Choroid plexus epithelial cell (primary cell): Measurements from ENCODE around the gene MARF1.
"Not testable (repeated sequence)": the region's sequence is repeated elsewhere in the genome, so short reads cannot be mapped to it uniquely, and the experiment has no call there.

ENCODE experiments used
- DNase-seq: peaks from one replicate; pipeline ENCODE4 v3.0.0-alpha.2; 2010; ENCODE audit warnings: low read depth
- H3K4me3 ChIP-seq: 2 replicates; pipeline ENCODE4 v1.5.1; 2011; ENCODE audit warnings: low read depth, mild to moderate bottlenecking, control low read depth, low read length, moderate library complexity
- CTCF ChIP-seq: conservative IDR thresholded peaks from 2 replicates; pipeline ENCODE4 v1.5.1; 2011; ENCODE audit warnings: low read depth, mild to moderate bottlenecking, control low read depth, inconsistent platforms, low read length, moderate library complexity

The MARF1 gene, protein sequence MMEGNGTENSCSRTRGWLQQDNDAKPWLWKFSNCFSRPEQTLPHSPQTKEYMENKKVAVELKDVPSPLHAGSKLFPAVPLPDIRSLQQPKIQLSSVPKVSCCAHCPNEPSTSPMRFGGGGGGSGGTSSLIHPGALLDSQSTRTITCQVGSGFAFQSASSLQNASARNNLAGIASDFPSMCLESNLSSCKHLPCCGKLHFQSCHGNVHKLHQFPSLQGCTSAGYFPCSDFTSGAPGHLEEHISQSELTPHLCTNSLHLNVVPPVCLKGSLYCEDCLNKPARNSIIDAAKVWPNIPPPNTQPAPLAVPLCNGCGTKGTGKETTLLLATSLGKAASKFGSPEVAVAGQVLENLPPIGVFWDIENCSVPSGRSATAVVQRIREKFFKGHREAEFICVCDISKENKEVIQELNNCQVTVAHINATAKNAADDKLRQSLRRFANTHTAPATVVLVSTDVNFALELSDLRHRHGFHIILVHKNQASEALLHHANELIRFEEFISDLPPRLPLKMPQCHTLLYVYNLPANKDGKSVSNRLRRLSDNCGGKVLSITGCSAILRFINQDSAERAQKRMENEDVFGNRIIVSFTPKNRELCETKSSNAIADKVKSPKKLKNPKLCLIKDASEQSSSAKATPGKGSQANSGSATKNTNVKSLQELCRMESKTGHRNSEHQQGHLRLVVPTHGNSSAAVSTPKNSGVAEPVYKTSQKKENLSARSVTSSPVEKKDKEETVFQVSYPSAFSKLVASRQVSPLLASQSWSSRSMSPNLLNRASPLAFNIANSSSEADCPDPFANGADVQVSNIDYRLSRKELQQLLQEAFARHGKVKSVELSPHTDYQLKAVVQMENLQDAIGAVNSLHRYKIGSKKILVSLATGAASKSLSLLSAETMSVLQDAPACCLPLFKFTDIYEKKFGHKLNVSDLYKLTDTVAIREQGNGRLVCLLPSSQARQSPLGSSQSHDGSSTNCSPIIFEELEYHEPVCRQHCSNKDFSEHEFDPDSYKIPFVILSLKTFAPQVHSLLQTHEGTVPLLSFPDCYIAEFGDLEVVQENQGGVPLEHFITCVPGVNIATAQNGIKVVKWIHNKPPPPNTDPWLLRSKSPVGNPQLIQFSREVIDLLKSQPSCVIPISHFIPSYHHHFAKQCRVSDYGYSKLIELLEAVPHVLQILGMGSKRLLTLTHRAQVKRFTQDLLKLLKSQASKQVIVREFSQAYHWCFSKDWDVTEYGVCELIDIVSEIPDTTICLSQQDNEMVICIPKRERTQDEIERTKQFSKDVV (N-terminal part only)

GRCh38 chr16:15643048-15643945, at the start of gene MARF1:
Gene MARF1 (minus strand): TSS chr16:15643154. CDS start chr16:15639233, 3,921 bp downstream.
- H3K4me3 ChIP-seq = peak within 1 kb of the TSS; percentile 97
- peak; percentile 96 for DNase-seq
- peak; percentile 57 for TF ChIP-seq CTCF

GRCh38 chr16:15692508-15692907, 49.6 kb upstream of the MARF1 start:
- H3K4me3 ChIP-seq, DNase-seq: not testable (repeated sequence)

DNA sequence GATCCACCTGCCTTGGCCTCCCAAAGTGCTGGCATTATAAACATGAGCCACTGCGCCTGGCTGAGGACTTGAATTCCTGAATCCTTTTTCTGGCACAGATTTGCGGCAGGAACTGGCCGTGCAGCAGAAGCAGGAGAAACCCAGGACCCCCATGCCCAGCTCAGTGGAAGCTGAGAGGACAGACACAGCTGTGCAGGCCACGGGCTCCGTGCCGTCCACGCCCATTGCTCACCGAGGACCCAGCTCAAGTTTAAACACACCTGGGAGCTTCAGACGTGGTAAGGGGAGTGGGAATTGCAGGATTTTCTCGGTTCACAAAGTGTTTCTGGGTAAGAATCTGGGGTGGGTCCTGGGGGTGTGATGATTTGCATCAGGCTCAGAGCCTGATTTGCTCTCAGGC, 48.1 kb upstream of the MARF1 start:
- DNase-seq = no peak
- H3K4me3 ChIP-seq = no peak overlapping the region
- TF ChIP-seq CTCF = no peak

GRCh38 chr16:15690296-15690695, 47.3 kb upstream of the MARF1 start:
- peak; percentile 5 for DNase-seq
- no peak overlapping the region for H3K4me3 ChIP-seq
- no peak for TF ChIP-seq CTCF

DNA sequence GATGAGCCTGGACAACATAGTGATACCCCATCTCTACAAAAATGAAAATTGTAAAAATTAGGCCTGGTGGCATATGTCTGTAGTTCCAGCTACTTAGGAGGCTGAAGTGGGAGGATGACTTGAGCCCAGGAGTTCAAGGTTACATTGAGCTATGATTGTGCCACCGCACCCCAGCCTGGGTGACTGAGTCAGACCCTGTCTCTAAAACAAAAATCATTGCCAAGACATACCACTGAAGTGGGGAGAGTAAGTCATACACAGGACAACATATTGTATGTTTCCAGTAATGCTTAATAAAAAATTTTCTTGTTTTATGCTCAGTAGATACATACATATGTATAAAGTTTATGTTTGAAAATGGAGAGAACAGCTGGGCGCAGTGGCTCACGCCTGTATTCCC, 46.3 kb upstream of the MARF1 start:
- H3K4me3 ChIP-seq = no peak overlapping the region
- DNase-seq = no peak
- TF ChIP-seq CTCF = no peak

- DNase-seq = no peak
- TF ChIP-seq CTCF = no peak
- no peak overlapping the region for H3K4me3 ChIP-seq
Measured at GRCh38 chr16:15686287-15686686, 43.3 kb upstream of the MARF1 start.
